Suprapubic skin (tissue), 4 donors: ENCODE data around the gene STPG2.

Source experiments
- EP300 ChIP-seq: sonication (generic); formaldehyde crosslinking; IDR thresholded peaks from one replicate; pipeline ENCODE4 v1.6.1; 2017; ENCODE audit warnings: antibody characterized with exemption
- POLR2AphosphoS5 ChIP-seq, 3 donors: sonication (generic); formaldehyde crosslinking; IDR thresholded peaks; one replicate each; pipeline ENCODE4 v1.6.1; 2017; ENCODE audit warnings: antibody characterized with exemption in 3 of 3
- TF ChIP-seq, protein P1 (sequence below), 2 donors: fragments of 200-600 bp in 1 of 2; fragments of 450-650 bp in 1 of 2; sonication (generic) in 1 of 2; IDR thresholded peaks; one replicate each; pipeline ENCODE4 v1.5.1; 2016 to 2019; ENCODE audit warnings: antibody characterized with exemption in 2 of 2, mild to moderate bottlenecking in 1 of 2, moderate library complexity in 1 of 2

DNA sequence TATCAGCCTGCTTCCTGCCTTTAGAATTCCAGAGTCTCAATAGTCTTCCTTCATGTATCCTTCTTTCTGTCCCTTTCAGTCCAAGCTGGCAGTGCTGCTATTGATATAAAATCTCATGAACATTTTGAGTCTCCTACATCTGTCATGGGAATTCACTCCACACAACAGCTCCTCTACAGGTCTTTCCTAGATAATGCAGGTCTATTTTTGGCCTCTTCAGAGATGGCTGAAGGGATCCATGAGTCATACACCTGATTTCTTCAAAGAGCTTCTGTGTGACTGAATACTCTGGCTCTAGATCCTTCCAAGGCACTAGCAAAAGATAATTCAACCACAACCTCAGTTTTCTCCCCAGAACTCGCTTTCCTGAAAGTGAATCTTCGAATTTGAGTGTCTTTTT, 115.4 kb downstream of the STPG2 start:
- TF ChIP-seq EP300 (no peak), POLR2AphosphoS5 (IDR thresholded peaks at IDR 0.05) (no peak)
- TF ChIP-seq, protein P1, sequence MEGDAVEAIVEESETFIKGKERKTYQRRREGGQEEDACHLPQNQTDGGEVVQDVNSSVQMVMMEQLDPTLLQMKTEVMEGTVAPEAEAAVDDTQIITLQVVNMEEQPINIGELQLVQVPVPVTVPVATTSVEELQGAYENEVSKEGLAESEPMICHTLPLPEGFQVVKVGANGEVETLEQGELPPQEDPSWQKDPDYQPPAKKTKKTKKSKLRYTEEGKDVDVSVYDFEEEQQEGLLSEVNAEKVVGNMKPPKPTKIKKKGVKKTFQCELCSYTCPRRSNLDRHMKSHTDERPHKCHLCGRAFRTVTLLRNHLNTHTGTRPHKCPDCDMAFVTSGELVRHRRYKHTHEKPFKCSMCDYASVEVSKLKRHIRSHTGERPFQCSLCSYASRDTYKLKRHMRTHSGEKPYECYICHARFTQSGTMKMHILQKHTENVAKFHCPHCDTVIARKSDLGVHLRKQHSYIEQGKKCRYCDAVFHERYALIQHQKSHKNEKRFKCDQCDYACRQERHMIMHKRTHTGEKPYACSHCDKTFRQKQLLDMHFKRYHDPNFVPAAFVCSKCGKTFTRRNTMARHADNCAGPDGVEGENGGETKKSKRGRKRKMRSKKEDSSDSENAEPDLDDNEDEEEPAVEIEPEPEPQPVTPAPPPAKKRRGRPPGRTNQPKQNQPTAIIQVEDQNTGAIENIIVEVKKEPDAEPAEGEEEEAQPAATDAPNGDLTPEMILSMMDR (IDR thresholded peaks at IDR 0.05) = no peak
